Coronary artery (tissue), 2 donors: ENCODE measurements around the gene ADARB2.
"Not testable (repeated sequence)": the region's sequence is repeated elsewhere in the genome, so short reads cannot be mapped to it uniquely, and the experiment has no call there.

Experiments used
- DNase-seq: peaks from one replicate; pipeline ENCODE4 v3.0.0-alpha.2; 2017; ENCODE audit warnings: low spot score
- H3K27ac ChIP-seq, 2 donors: fragments of 200-600 bp; sonication (generic); one replicate each; pipeline ENCODE4 v1.5.1; 2016 to 2019
- H3K4me3 ChIP-seq: fragments of 200-600 bp; sonication (generic); 2 replicates; pipeline ENCODE4 v1.5.1; 2016; ENCODE audit warnings: mild to moderate bottlenecking, moderate library complexity
- TF ChIP-seq, protein P1 (sequence below): fragments of 200-600 bp; sonication (generic); IDR thresholded peaks from one replicate; pipeline ENCODE4 v1.5.1; 2019; ENCODE audit warnings: antibody characterized with exemption

The ADARB2 gene

DNA sequence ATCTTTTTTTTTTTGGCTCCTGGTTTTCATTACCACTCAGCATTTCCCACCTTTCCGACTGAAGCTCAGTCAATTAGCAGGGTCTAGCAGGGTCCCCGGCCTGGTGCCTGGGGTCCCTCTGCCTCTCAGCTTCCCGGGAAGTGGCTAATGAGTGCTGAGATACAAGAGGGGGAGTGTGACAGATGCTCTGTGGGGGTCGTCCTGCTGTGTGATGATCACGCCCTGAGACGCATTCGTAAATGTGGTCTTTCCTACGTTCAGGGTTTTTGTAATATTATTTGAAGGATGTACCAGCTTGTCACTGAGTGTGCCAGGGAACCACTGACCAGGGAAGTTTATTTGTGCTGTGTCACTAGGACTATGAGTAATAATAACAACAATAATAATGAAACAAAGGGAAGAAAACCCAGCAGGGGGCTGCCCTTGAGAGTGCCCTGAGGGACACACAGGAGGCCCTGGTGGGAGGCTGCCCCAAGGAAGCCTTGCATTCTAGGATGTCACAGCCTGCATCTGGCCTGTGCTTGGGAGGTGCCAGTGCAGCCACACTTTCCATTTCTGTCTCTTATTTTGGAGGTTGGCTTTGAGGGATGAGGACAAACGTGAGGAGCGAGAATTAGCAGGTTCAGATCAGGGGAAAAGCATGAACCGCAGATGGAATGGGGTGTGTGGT, 337.8 kb downstream of the ADARB2 start:
- no peak overlapping the region for H3K27ac ChIP-seq
- TF ChIP-seq, protein P1, sequence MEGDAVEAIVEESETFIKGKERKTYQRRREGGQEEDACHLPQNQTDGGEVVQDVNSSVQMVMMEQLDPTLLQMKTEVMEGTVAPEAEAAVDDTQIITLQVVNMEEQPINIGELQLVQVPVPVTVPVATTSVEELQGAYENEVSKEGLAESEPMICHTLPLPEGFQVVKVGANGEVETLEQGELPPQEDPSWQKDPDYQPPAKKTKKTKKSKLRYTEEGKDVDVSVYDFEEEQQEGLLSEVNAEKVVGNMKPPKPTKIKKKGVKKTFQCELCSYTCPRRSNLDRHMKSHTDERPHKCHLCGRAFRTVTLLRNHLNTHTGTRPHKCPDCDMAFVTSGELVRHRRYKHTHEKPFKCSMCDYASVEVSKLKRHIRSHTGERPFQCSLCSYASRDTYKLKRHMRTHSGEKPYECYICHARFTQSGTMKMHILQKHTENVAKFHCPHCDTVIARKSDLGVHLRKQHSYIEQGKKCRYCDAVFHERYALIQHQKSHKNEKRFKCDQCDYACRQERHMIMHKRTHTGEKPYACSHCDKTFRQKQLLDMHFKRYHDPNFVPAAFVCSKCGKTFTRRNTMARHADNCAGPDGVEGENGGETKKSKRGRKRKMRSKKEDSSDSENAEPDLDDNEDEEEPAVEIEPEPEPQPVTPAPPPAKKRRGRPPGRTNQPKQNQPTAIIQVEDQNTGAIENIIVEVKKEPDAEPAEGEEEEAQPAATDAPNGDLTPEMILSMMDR, result no peak
- H3K4me3 ChIP-seq, result no peak overlapping the region
- peak; percentile 45 for DNase-seq

- TF ChIP-seq, protein P1, result no peak
- no peak overlapping the region for H3K27ac ChIP-seq
- DNase-seq, result peak; percentile 36
- no peak overlapping the region for H3K4me3 ChIP-seq
These were observed 338.5 kb downstream of the ADARB2 start for GRCh38 chr10:1398626-1399410.

GRCh38 chr10:1398116-1398515, 339.2 kb downstream of the ADARB2 start:
- peak; percentile 28 for DNase-seq
- H3K4me3 ChIP-seq, H3K27ac ChIP-seq: not testable (repeated sequence)

GRCh38 chr10:1396297-1396635, 341.1 kb downstream of the ADARB2 start:
- peak; percentile 33 for DNase-seq
- H3K4me3 ChIP-seq, result no peak overlapping the region
- no peak overlapping the region for H3K27ac ChIP-seq
- TF ChIP-seq, protein P1, result no peak

DNA sequence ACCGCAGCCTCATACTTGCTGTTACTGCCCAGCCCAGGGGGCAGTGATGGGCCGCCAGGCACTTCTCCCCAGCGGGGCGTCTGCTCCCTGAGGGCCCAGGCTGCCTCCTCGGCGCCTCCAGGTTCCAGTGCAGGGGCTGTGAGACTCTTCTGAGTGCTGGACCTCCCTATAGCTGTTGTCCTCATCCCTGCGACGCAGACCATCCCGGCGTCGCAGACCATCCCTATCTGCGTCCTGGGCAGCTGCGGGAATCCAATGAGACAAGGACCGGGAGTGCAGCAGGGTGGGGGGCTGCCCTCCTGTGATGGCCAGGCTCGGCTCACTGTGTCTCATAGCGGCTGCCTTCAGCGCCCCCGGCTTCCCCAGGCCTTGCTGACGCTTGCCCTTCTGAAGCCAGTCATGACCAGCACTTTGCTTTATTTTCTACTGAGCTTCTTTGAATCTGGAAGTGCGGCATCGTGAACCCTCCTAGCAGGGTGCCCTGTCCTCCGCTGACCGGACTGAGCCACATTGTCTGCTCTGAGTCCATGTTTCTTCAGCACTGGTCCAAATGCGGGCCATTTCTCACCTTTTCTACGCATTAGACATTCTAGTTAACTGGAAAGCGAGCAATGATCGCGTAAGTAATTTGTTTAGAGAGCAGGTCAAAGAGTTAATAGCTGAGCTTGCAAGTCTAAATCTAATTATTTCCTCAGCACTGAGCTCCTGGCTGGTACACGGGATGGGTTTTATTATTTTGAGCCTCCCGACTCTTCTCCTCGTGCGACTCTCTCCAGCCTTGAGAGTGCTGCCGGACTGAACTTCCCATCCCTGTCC, 341.6 kb downstream of the ADARB2 start:
- TF ChIP-seq, protein P1, result no peak
- no peak overlapping the region for H3K4me3 ChIP-seq
- H3K27ac ChIP-seq, result no peak overlapping the region
- DNase-seq, result peak; percentile 43

- Histone ChIP-seq H3K4me3 (no peak overlapping the region), H3K27ac (no peak overlapping the region)
- peak; percentile 45 for DNase-seq
- TF ChIP-seq, protein P1, result no peak
These were observed 342.3 kb downstream of the ADARB2 start for GRCh38 chr10:1395025-1395480.
